Thoracic aorta (tissue), 2 donors: ENCODE results near the gene UCK1. TPM values are rescaled to one million over a fixed set of nuclear protein-coding genes. Genes with fewer than 3 reads are reported as not detected.

Source experiments
- ATAC-seq: fragments of 150-250 bp; one replicate; pipeline ENCODE4 v1.8.0; 2017; ENCODE audit warnings: low read depth; ENCODE audit not compliant: insufficient number of reproducible peaks, low FRiP score
- DNase-seq: peaks from one replicate; pipeline ENCODE4 v3.0.0-alpha.2; 2020; ENCODE audit warnings: low spot score
- H3K27ac ChIP-seq, 2 donors: fragments of 200-600 bp; sonication (generic); 1 replicate in 1 of 2; 2 replicates in 1 of 2; pipeline ENCODE4 v1.5.1; 2016; ENCODE audit warnings: mild to moderate bottlenecking in 2 of 2, moderate library complexity in 2 of 2
- H3K27me3 ChIP-seq: fragments of 200-600 bp; sonication (generic); replicated peaks from 2 replicates; pipeline ENCODE4 v1.6.0; 2016; ENCODE audit warnings: mild to moderate bottlenecking; ENCODE audit not compliant: insufficient read depth
- H3K36me3 ChIP-seq: fragments of 200-600 bp; sonication (generic); one replicate; pipeline ENCODE4 v1.5.1; 2016
- H3K4me1 ChIP-seq, 2 donors: fragments of 200-600 bp; sonication (generic); 1 replicate in 1 of 2; 2 replicates in 1 of 2; pipeline versions ENCODE4 v1.5.1 to v1.6.0; 2016; ENCODE audit warnings: low read depth in 2 of 2, mild to moderate bottlenecking in 1 of 2; ENCODE audit not compliant: control insufficient read depth in 1 of 2
- H3K4me3 ChIP-seq: fragments of 200-600 bp; sonication (generic); 2 replicates; pipeline ENCODE4 v1.5.1; 2016; ENCODE audit warnings: mild to moderate bottlenecking
- H3K9me3 ChIP-seq: fragments of 200-600 bp; sonication (generic); 2 replicates; pipeline ENCODE4 v1.5.1; 2016
- total RNA-seq, 2 donors: library from RNA; depleted of rRNA; stranded (reverse); fragments of >200 nt; gene quantifications; one replicate each; pipeline versions ENCODE4 v1.1.0 to v1.2.3, GENCODE V29; 2016
- TF ChIP-seq, protein P1 (sequence below): fragments of 200-600 bp; sonication (generic); IDR thresholded peaks from one replicate; pipeline ENCODE4 v1.5.1; 2019; ENCODE audit warnings: antibody characterized with exemption

The UCK1 gene
- total RNA-seq, 2 donors from 2014 or later, result 25.5 to 39.1 TPM

DNA sequence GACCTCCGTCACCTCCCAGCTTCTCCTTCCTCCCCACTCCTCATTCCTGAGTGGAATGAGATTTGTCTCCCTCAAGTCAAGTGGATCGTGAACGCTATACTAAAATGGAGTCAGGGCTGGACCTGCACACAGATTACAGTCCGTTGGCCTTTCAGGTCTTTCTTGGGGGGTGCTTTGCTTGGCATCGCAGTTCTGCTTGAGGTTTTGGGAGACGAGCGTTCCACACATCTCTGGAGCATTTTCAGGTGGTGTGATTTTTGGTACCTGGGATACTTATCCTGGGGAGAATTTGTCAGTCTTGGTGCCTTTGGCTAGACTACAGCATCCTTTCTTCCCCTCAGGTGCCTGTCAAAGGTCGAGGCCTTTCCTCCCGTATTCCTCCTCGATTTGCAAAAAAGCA is 52.2 kb downstream of the UCK1 start:
- Histone ChIP-seq H3K27ac (no peak overlapping the region), H3K4me3 (no peak overlapping the region), H3K4me1 (peaks cover 0 to 15% of the 10 kb centered on the region in 2 donors), H3K9me3 (no peaks in the 10 kb centered on the region), H3K36me3 (peaks cover 90% of the 10 kb centered on the region), H3K27me3 (no peaks in the 10 kb centered on the region)
- TF ChIP-seq, protein P1, sequence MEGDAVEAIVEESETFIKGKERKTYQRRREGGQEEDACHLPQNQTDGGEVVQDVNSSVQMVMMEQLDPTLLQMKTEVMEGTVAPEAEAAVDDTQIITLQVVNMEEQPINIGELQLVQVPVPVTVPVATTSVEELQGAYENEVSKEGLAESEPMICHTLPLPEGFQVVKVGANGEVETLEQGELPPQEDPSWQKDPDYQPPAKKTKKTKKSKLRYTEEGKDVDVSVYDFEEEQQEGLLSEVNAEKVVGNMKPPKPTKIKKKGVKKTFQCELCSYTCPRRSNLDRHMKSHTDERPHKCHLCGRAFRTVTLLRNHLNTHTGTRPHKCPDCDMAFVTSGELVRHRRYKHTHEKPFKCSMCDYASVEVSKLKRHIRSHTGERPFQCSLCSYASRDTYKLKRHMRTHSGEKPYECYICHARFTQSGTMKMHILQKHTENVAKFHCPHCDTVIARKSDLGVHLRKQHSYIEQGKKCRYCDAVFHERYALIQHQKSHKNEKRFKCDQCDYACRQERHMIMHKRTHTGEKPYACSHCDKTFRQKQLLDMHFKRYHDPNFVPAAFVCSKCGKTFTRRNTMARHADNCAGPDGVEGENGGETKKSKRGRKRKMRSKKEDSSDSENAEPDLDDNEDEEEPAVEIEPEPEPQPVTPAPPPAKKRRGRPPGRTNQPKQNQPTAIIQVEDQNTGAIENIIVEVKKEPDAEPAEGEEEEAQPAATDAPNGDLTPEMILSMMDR, result no peak
- DNase-seq, result no peak
- no peak for ATAC-seq

DNA sequence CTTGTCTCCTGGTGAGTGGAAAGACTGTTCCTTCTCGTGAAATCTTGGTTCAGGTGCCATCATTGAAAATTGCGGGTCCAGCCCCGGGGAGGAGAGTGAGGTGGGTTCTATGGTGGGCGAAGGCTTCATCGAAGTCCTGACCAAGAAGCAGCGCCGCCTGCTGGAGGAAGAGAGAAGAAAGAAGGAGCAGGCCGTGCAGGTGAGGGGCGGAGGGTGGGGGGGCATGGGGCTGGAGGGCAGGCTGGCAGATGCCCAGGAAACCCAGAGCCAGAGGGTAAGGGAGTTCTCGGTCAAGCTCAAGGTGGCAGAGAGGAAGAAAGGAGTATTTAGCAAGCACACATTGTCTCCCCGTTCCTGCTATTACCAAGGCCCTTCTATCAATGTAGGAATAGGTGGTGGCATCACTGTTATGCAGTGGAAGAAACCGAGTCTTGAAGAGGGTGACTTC is 52.6 kb downstream of the UCK1 start:
- ATAC-seq (peak; percentile 21), DNase-seq (no peak)
- no peaks in the 10 kb centered on the region for H3K9me3 ChIP-seq

DNA sequence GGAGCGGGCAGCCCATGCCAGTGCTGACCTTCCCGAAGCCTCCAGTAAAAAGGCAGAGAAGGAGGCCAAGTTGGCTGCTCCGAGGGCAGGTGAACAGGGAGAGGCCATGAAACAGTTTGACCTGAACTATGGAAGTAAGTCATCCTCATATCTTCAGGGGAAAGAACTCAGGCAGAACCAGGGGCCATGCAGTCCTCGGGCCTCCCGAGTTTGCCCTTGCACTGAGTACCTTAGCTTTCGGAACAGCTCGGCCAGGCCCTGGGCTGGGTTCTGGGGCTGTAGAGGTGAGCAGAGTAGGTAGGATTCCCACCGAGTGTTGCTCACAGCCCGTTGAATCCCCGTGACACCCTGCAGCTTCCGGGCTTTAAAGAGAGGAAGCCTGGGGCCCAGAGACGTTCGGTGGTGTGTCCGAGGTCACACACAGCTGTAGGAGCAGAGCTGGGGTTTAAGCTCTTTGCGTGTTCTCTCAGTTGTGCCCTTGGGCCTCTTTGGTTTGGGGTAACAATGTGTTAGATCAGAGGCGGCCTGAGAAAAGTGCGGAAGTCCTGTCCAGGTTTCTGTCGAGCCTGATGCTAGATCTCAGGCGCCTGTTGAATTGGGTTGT is 53.1 kb downstream of the UCK1 start:
- ATAC-seq, result no peak
- Histone ChIP-seq H3K27me3 (no peaks in the 10 kb centered on the region), H3K36me3 (peaks cover 91% of the 10 kb centered on the region), H3K27ac (no peak overlapping the region), H3K4me1 (peaks cover 0 to 5% of the 10 kb centered on the region in 2 donors), H3K4me3 (no peak overlapping the region), H3K9me3 (no peaks in the 10 kb centered on the region)
- TF ChIP-seq, protein P1, result no peak
- no peak for DNase-seq

More for the DNA sequence above, 52.6 kb downstream of the UCK1 start:
- TF ChIP-seq, protein P1, result peak; percentile 64
- H3K4me1 ChIP-seq, result peaks cover 0 to 11% of the 10 kb centered on the region in 2 donors
- H3K4me3 ChIP-seq, result no peak overlapping the region
- no peaks in the 10 kb centered on the region for H3K27me3 ChIP-seq
- H3K36me3 ChIP-seq, result peaks cover 91% of the 10 kb centered on the region
- H3K27ac ChIP-seq, result no peak overlapping the region

DNA sequence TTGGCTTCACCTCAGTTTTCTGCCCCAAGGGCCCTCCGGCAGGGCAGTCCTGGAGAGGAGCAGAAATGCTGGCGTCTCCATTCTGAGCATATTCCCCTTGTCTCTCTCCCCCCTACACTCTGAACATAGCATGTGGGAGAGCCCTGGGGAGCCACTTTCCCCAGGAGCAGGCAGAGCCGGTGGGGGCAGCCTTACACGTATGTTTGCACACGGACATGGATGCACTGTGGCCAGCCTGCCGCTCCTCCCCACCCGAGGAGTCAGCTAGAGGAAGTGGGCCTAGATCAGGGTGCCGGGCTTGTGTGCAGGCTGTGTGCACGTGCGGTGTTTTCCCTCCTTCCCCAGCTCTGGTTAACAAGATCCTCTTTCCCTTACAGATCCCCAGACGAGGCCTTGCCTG is 53.7 kb downstream of the UCK1 start:
- DNase-seq (no peak), ATAC-seq (no peak)
- Histone ChIP-seq H3K36me3 (peaks cover 91% of the 10 kb centered on the region), H3K9me3 (no peaks in the 10 kb centered on the region), H3K4me3 (no peak overlapping the region), H3K27me3 (no peaks in the 10 kb centered on the region), H3K27ac (no peak overlapping the region), H3K4me1 (no peaks in the 10 kb centered on the region)
- TF ChIP-seq, protein P1, result no peak

DNA sequence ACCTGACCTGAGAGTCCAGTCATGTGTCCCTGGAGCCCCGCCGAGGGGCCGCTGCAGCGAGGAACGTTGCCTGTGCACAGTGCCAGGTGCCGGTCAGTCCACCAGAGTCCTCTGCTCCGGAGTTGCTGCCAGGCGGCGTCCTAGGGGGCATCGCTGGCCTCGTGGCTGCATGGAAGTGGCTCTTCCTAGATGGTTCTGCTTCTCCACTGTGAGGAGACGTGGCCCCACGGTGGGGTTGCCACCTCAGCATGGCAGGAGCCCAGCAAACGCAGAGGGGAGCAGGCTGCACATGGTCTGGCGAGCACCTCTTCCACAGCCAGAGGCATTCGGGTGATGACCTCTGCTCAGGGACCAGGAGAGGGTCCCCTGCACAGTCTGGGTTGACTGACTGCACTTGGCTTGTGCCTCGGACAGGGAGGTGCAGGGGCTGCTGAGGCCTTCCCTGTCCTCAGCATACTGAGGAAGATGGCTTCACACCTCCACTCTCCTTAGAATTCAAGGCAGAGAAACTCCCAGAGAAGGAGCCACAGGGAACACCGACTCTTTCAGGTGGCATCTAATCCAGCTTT is 54.2 kb downstream of the UCK1 start:
- Histone ChIP-seq H3K4me1 (no peaks in the 10 kb centered on the region), H3K36me3 (peaks cover 89% of the 10 kb centered on the region), H3K27ac (no peak overlapping the region), H3K27me3 (no peaks in the 10 kb centered on the region), H3K9me3 (no peaks in the 10 kb centered on the region), H3K4me3 (no peak overlapping the region)
- TF ChIP-seq, protein P1, result no peak
- DNase-seq (no peak), ATAC-seq (no peak)
